RWPE1 (cell line): ENCODE data around the gene KLHL33.
A peak's percentile ranks its signal among the peaks of the same experiment; 100 is the strongest.

Experiments used
- CTCF ChIA-PET: fragments of 350-600 bp; sonication (Branson Sonifier 250); formaldehyde crosslinking; extraction: SDS; loops from one replicate; lab custom pipeline; 2021; lab: Yijun Ruan, JAX
- POLR2A ChIA-PET: fragments of 400-600 bp; formaldehyde crosslinking; extraction: SDS; loops from one replicate; lab custom pipeline; 2020; ENCODE audit warnings: antibody characterized with exemption; ENCODE audit not compliant: low non-redundant PET; lab: Yijun Ruan, JAX
- DNase-seq: peaks from one replicate; pipeline ENCODE4 v3.0.0; 2012; ENCODE audit warnings: low spot score
- H3K27ac ChIP-seq: fragments of 450-650 bp; 2 replicates; pipeline ENCODE4 v1.5.1; 2017
- CTCF ChIP-seq: fragments of 450-650 bp; conservative IDR thresholded peaks from 2 replicates; pipeline ENCODE4 v1.5.1; 2017; ENCODE audit warnings: low read depth, mild to moderate bottlenecking

The KLHL33 gene

GRCh38 chr14:20435582-20436362, at the start of gene KLHL33:
Gene KLHL33 (minus strand): TSS chr14:20436166. CDS start chr14:20435811, 355 bp downstream.
- POLR2A ChIA-PET: no interaction called here
- peak within 1 kb of the TSS; percentile 74 for H3K27ac ChIP-seq
- DNase-seq: no peak
- CTCF ChIA-PET: interaction anchor here (0.6 kb wide), 1 partner anchor 1765 kb away, joined by 3 read pairs; no protein-coding TSS in a partner anchor
- TF ChIP-seq CTCF: no peak

GRCh38 chr14:20482382-20482781, 46.4 kb upstream of the KLHL33 start:
- CTCF ChIA-PET: interaction anchor here (0.6 kb wide), 2 partner anchors 19 to 658 kb away, joined by 3 to 4 read pairs; no protein-coding TSS in a partner anchor

GRCh38 chr14:20478894-20479293, 42.9 kb upstream of the KLHL33 start:
- no peak for DNase-seq
- no peak overlapping the region for H3K27ac ChIP-seq
- POLR2A ChIA-PET: no interaction called here
- CTCF ChIA-PET: no interaction called here
- TF ChIP-seq CTCF: no peak

More at GRCh38 chr14:20482382-20482781, 46.4 kb upstream of the KLHL33 start:
- POLR2A ChIA-PET: no interaction called here
- H3K27ac ChIP-seq: no peak overlapping the region
- TF ChIP-seq CTCF: no peak
- no peak for DNase-seq

GRCh38 chr14:20477211-20477876, 41.4 kb upstream of the KLHL33 start:
- H3K27ac ChIP-seq: no peak overlapping the region
- no peak for DNase-seq
- CTCF ChIA-PET: no interaction called here
- TF ChIP-seq CTCF: no peak
- POLR2A ChIA-PET: no interaction called here

- DNase-seq: no peak
- CTCF ChIA-PET: interaction anchor here (0.6 kb wide), 1 partner anchor 12 kb away, joined by 3 read pairs; no protein-coding TSS in a partner anchor
- no peak for TF ChIP-seq CTCF
- POLR2A ChIA-PET: no interaction called here
- no peak overlapping the region for H3K27ac ChIP-seq
Measured at GRCh38 chr14:20476776-20477175, 40.8 kb upstream of the KLHL33 start.

GRCh38 chr14:20472536-20473169, 36.7 kb upstream of the KLHL33 start:
- CTCF ChIA-PET: interaction anchor here (0.6 kb wide), 1 partner anchor 21 kb away, joined by 4 read pairs; no protein-coding TSS in a partner anchor
- DNase-seq: no peak
- TF ChIP-seq CTCF: no peak
- POLR2A ChIA-PET: no interaction called here
- H3K27ac ChIP-seq: no peak overlapping the region
